HEK293 (cell line): Measurements from ENCODE around the gene WNT1.

Source experiments
- CTCF ChIA-PET: fragments of 350-600 bp; formaldehyde crosslinking; extraction: SDS; loops from one replicate; lab custom pipeline; 2021; ENCODE audit warnings: antibody characterized with exemption; lab: Yijun Ruan, JAX
- POLR2A ChIA-PET: fragments of 300-600 bp; formaldehyde crosslinking; extraction: SDS; loops from one replicate; lab custom pipeline; 2020; ENCODE audit warnings: antibody characterized with exemption, inconsistent platforms; lab: Yijun Ruan, JAX
- H3K27ac ChIP-seq: fragments of 200-500 bp; sonication (Bioruptor generic); 2 replicates; pipeline ENCODE4 v1.5.1; 2014; ENCODE audit warnings: low read depth, low read length, control low read depth, inconsistent platforms; ENCODE audit errors: extremely low read depth
- H3K36me3 ChIP-seq, 2 experiments: fragments of 200-500 bp in 1 of 2; sonication (Bioruptor generic) in 1 of 2; 1 replicate in 1 of 2; 2 replicates in 1 of 2; pipeline ENCODE4 v1.5.1; 2014 to 2017; ENCODE audit warnings: inconsistent platforms in 2 of 2, low read length in 2 of 2; ENCODE audit not compliant: control insufficient read depth in 2 of 2, insufficient read depth in 1 of 2
- H3K4me1 ChIP-seq: fragments of 200-500 bp; sonication (Bioruptor generic); 2 replicates; pipeline ENCODE4 v1.5.1; 2014; ENCODE audit warnings: mild to moderate bottlenecking, low read length, inconsistent platforms; ENCODE audit not compliant: control insufficient read depth, insufficient read depth
- H3K4me3 ChIP-seq: 2 replicates; pipeline ENCODE4 v1.5.1; 2011; ENCODE audit warnings: low read depth, mild to moderate bottlenecking, control low read depth, low read length, moderate library complexity
- H3K9me3 ChIP-seq: fragments of 200-500 bp; sonication (Bioruptor generic); 2 replicates; pipeline ENCODE4 v1.5.1; 2014; ENCODE audit warnings: low read depth, low read length, inconsistent platforms; ENCODE audit not compliant: control insufficient read depth, insufficient read depth
- AEBP2 ChIP-seq: fragments of 450-650 bp; formaldehyde crosslinking; IDR thresholded peaks from 2 replicates; pipeline ENCODE4 v1.5.1; 2016; ENCODE audit warnings: missing biosample characterization, missing genetic modification characterization, borderline replicate concordance
- CTCF ChIP-seq: fragments of 450-650 bp; formaldehyde crosslinking; IDR thresholded peaks from 2 replicates; pipeline ENCODE4 v1.5.1; 2016; ENCODE audit warnings: missing biosample characterization, missing genetic modification characterization
- GLIS2 ChIP-seq: fragments of 450-650 bp; formaldehyde crosslinking; IDR thresholded peaks from 2 replicates; pipeline ENCODE4 v1.5.1; 2016; ENCODE audit warnings: missing biosample characterization, missing genetic modification characterization
- KLF17 ChIP-seq: fragments of 450-650 bp; formaldehyde crosslinking; IDR thresholded peaks from 2 replicates; pipeline ENCODE4 v1.5.1; 2016; ENCODE audit warnings: missing biosample characterization, missing genetic modification characterization
- KLF8 ChIP-seq: fragments of 450-650 bp; formaldehyde crosslinking; IDR thresholded peaks from 2 replicates; pipeline ENCODE4 v1.5.1; 2016; ENCODE audit warnings: missing biosample characterization, missing genetic modification characterization
- MEIS1 ChIP-seq: sonication (generic); formaldehyde crosslinking; IDR thresholded peaks from 2 replicates; pipeline ENCODE4 v1.8.1; 2022; ENCODE audit warnings: missing genetic modification reagents, mild to moderate bottlenecking, borderline replicate concordance
- PRDM1 ChIP-seq: fragments of 450-650 bp; formaldehyde crosslinking; IDR thresholded peaks from 2 replicates; pipeline ENCODE4; 2016; ENCODE audit warnings: missing biosample characterization, missing genetic modification characterization
- ZNF10 ChIP-seq: fragments of 450-650 bp; formaldehyde crosslinking; IDR thresholded peaks from 2 replicates; pipeline ENCODE4 v1.5.1; 2017; ENCODE audit warnings: missing biosample characterization, missing genetic modification characterization
- ZNF214 ChIP-seq: fragments of 450-650 bp; formaldehyde crosslinking; IDR thresholded peaks from 2 replicates; pipeline ENCODE4 v1.5.1; 2017; ENCODE audit warnings: missing biosample characterization, mild to moderate bottlenecking, missing genetic modification characterization, borderline replicate concordance
- ZNF280D ChIP-seq: fragments of 450-650 bp; formaldehyde crosslinking; IDR thresholded peaks from 2 replicates; pipeline ENCODE4 v1.5.1; 2016; ENCODE audit warnings: missing biosample characterization, missing genetic modification characterization
- ZNF449 ChIP-seq: fragments of 450-650 bp; formaldehyde crosslinking; IDR thresholded peaks from 2 replicates; pipeline ENCODE4 v1.5.1; 2017; ENCODE audit warnings: missing biosample characterization, mild to moderate bottlenecking, missing genetic modification characterization, moderate library complexity
- ZNF473 ChIP-seq: fragments of 450-650 bp; formaldehyde crosslinking; IDR thresholded peaks from 2 replicates; pipeline ENCODE4 v1.5.1; 2017; ENCODE audit warnings: missing biosample characterization, missing genetic modification characterization
- ZNF48 ChIP-seq: fragments of 450-650 bp; formaldehyde crosslinking; IDR thresholded peaks from 2 replicates; pipeline ENCODE4 v1.5.1; 2016; ENCODE audit warnings: missing biosample characterization, missing genetic modification characterization
- ZNF623 ChIP-seq: fragments of 450-650 bp; formaldehyde crosslinking; IDR thresholded peaks from 2 replicates; pipeline ENCODE4 v1.5.1; 2016; ENCODE audit warnings: missing biosample characterization, missing genetic modification characterization
- ZNF654 ChIP-seq: fragments of 450-650 bp; formaldehyde crosslinking; IDR thresholded peaks from 2 replicates; pipeline ENCODE4 v1.5.1; 2016; ENCODE audit warnings: low read depth, missing biosample characterization, missing genetic modification characterization

The WNT1 gene

GRCh38 chr12:48961801-48962200 is 16.3 kb upstream of the WNT1 start:
- no peak for TF ChIP-seq ZNF214 (tag by site-specific recombination)
- no peak for TF ChIP-seq ZNF48 (tag by site-specific recombination)
- no peak for TF ChIP-seq ZNF623 (tag by site-specific recombination)
- TF ChIP-seq ZNF449 (tag by site-specific recombination), result no peak
- ChIA-PET CTCF (interaction anchor here (0.9 to 10.8 kb wide), 3 partner anchors 16 to 35 kb away, joined by 3 to 79 read pairs (median 62); partner anchors contain the start of gene WNT1), POLR2A (no interaction called here)
- H3K9me3 ChIP-seq, result no peaks in the 10 kb centered on the region
- no peak overlapping the region for H3K4me3 ChIP-seq
- no peaks in the 10 kb centered on the region for H3K4me1 ChIP-seq
- H3K27ac ChIP-seq, result no peak overlapping the region
- H3K36me3 ChIP-seq, result no peaks in the 10 kb centered on the region

- Histone ChIP-seq H3K36me3 (no peaks in the 10 kb centered on the region), H3K9me3 (no peaks in the 10 kb centered on the region), H3K4me3 (no peak overlapping the region), H3K4me1 (peaks cover 9% of the 10 kb centered on the region), H3K27ac (no peak overlapping the region)
- CTCF ChIA-PET, result interaction anchor here (0.5 to 10.8 kb wide), 3 partner anchors 12 to 24 kb away, joined by 3 to 79 read pairs (median 62); partner anchors contain the start of gene WNT1
- POLR2A ChIA-PET, result interaction anchor here (0.6 kb wide), 1 partner anchor 205 kb away, joined by 5 read pairs; no protein-coding TSS in a partner anchor
- no peak for TF ChIP-seq MEIS1 (CRISPR knock-in tag)
- no peak for TF ChIP-seq ZNF10
- peak; percentile 22; the same call in 1 of the 2 replicates for TF ChIP-seq PRDM1 (tag by site-specific recombination)
- no peak for TF ChIP-seq AEBP2 (tag by site-specific recombination)
- no peak for TF ChIP-seq GLIS2
- peak; percentile 53; the same call in 1 of the 2 replicates for TF ChIP-seq CTCF (tag by site-specific recombination)
- no peak for TF ChIP-seq KLF8 (tag by site-specific recombination)
- TF ChIP-seq KLF17 (tag by site-specific recombination), result no peak
- TF ChIP-seq ZNF654 (tag by site-specific recombination), result peak; percentile 25
- no peak for TF ChIP-seq ZNF473 (tag by site-specific recombination)
- TF ChIP-seq ZNF280D (tag by site-specific recombination), result no peak
These were observed 12.8 kb upstream of the WNT1 start for GRCh38 chr12:48965298-48965838.
